ENCODE measurements around the gene MAPK6.

- TF ChIP-seq POLR2A (IDR thresholded peaks at IDR 0.05) (no peak), CTCF (IDR thresholded peaks at IDR 0.05) (no peak)
Observed at GRCh38 chr15:52104532-52105004, 85.5 kb downstream of the MAPK6 start.

All from adrenal gland (tissue), 5 donors.